Colonic mucosa (tissue), 4 donors: ENCODE measurements around the gene TMPRSS13. TPM values are rescaled to one million over a fixed set of nuclear protein-coding genes. Genes with fewer than 3 reads are reported as not detected.

ENCODE experiments used
- DNase-seq: peaks from one replicate; pipeline ENCODE4 v3.0.0-alpha.2; 2020
- H3K27ac ChIP-seq: fragments of 200-600 bp; one replicate; pipeline ENCODE4 v1.8.0; 2021
- H3K27me3 ChIP-seq: fragments of 200-600 bp; one replicate; pipeline ENCODE4 v1.8.0; 2021
- H3K36me3 ChIP-seq: fragments of 200-600 bp; one replicate; pipeline ENCODE4 v1.8.0; 2021
- H3K4me1 ChIP-seq: fragments of 200-600 bp; one replicate; pipeline ENCODE4 v1.8.0; 2021; ENCODE audit warnings: mild to moderate bottlenecking
- H3K4me3 ChIP-seq: fragments of 200-600 bp; one replicate; pipeline ENCODE4 v1.8.0; 2021
- H3K9ac ChIP-seq, 2 donors: one replicate each; pipeline ENCODE4 v1.7.0; 2013; ENCODE audit warnings: control low read depth in 2 of 2, low read depth in 2 of 2, low read length in 2 of 2
- H3K9me3 ChIP-seq: fragments of 200-600 bp; one replicate; pipeline ENCODE4 v1.8.0; 2021
- CTCF ChIP-seq: fragments of 200-600 bp; IDR thresholded peaks from one replicate; pipeline ENCODE4 v1.8.0; 2022; ENCODE audit warnings: antibody characterized with exemption, mild to moderate bottlenecking
- intact Hi-C: fragments of 100-400 bp; cut with DNase I; formaldehyde crosslinking; loops from one replicate; pipeline ENCODE4 v1.14.1; 2022
- total RNA-seq, 2 donors: library from RNA; stranded (reverse); fragmentation: NEBNext Ultra II Directional in 1 of 2; extraction: Animal tissue kit (Norgen Biotek cat#: 25700) in 1 of 2; gene quantifications; one replicate each; pipeline ENCODE4 v1.2.1, GENCODE V29; 2021
- donor health status: healthy.
- donor health status: DM: no; HTN: no; CAD: no.
- donor health status: DM: no; HTN: no; CAD: no.

Gene TMPRSS13
- total RNA-seq, 2 donors from 2014 or later, result 1.5 to 1.6 TPM

- Histone ChIP-seq H3K9ac (no peak overlapping the region), H3K27ac (no peak overlapping the region), H3K36me3 (no peaks in the 10 kb centered on the region), H3K4me3 (no peak overlapping the region), H3K4me1 (no peaks in the 10 kb centered on the region), H3K9me3 (no peaks in the 10 kb centered on the region), H3K27me3 (peaks cover 5% of the 10 kb centered on the region)
- DNase-seq, result no peak
- no peak for TF ChIP-seq CTCF
- intact Hi-C loops, result no loop called here
Measured at GRCh38 chr11:117881217-117881616, 48.0 kb downstream of the TMPRSS13 start.

- DNase-seq, result no peak
Measured at GRCh38 chr11:117879516-117880480, 49.4 kb downstream of the TMPRSS13 start.

GRCh38 chr11:117878939-117879475, 50.2 kb downstream of the TMPRSS13 start:
- Histone ChIP-seq H3K4me1 (no peaks in the 10 kb centered on the region), H3K27ac (no peak overlapping the region), H3K9me3 (no peaks in the 10 kb centered on the region), H3K36me3 (no peaks in the 10 kb centered on the region), H3K4me3 (no peak overlapping the region), H3K9ac (no peak overlapping the region), H3K27me3 (peaks cover 22% of the 10 kb centered on the region)
- no peak for TF ChIP-seq CTCF
- intact Hi-C loops, result no loop called here
- DNase-seq, result no peak

More at GRCh38 chr11:117879516-117880480, 49.4 kb downstream of the TMPRSS13 start:
- Histone ChIP-seq H3K9me3 (no peaks in the 10 kb centered on the region), H3K4me3 (no peak overlapping the region), H3K9ac (no peak overlapping the region), H3K27ac (no peak overlapping the region), H3K4me1 (no peaks in the 10 kb centered on the region), H3K36me3 (no peaks in the 10 kb centered on the region), H3K27me3 (peaks cover 19% of the 10 kb centered on the region)
- no peak for TF ChIP-seq CTCF
- intact Hi-C loops, result no loop called here

GRCh38 chr11:117878314-117878938, 50.8 kb downstream of the TMPRSS13 start:
- Histone ChIP-seq H3K27me3 (peaks cover 22% of the 10 kb centered on the region), H3K27ac (no peak overlapping the region), H3K4me1 (no peaks in the 10 kb centered on the region), H3K9me3 (no peaks in the 10 kb centered on the region), H3K9ac (no peak overlapping the region), H3K4me3 (no peak overlapping the region), H3K36me3 (no peaks in the 10 kb centered on the region)
- intact Hi-C loops, result no loop called here
- no peak for TF ChIP-seq CTCF
- no peak for DNase-seq

GRCh38 chr11:117877120-117877784, 52.0 kb downstream of the TMPRSS13 start:
- DNase-seq, result no peak
- Histone ChIP-seq H3K4me3 (peak overlapping the region; percentile 39), H3K27ac (peak overlapping the region; percentile 44), H3K4me1 (no peaks in the 10 kb centered on the region), H3K27me3 (peaks cover 22% of the 10 kb centered on the region), H3K9me3 (no peaks in the 10 kb centered on the region), H3K36me3 (no peaks in the 10 kb centered on the region), H3K9ac (peak overlapping the region; percentile 30 to 58)
- no peak for TF ChIP-seq CTCF
- intact Hi-C loops, result no loop called here
